Measurements from ENCODE around the gene PPIL6. TPM values are rescaled to one million over a fixed set of nuclear protein-coding genes. Genes with fewer than 3 reads are reported as not detected.
"Not testable (repeated sequence)": the region's sequence is repeated elsewhere in the genome, so short reads cannot be mapped to it uniquely, and the experiment has no call there.

Gene PPIL6
- total RNA-seq, 1 experiment from 2014 or later: 0.61 TPM

GRCh38 chr6:109364382-109365078 is 75.9 kb downstream of the PPIL6 start:
- H3K4me1 Mint-ChIP-seq; H3K27ac Mint-ChIP-seq; CTCF ChIA-PET; H3K4me3 Mint-ChIP-seq; ATAC-seq; POLR2A ChIA-PET; H3K27me3 Mint-ChIP-seq (ENCODE audit: low read depth); DNase-seq (ENCODE audit: low spot score): not testable (repeated sequence)
- Mint-ChIP-seq H3K9me3 (peaks cover 21% of the 10 kb centered on the region), H3K36me3 (peaks cover 81% of the 10 kb centered on the region)

- peaks cover 83% of the 10 kb centered on the region for H3K36me3 Mint-ChIP-seq
- TF ChIP-seq AR (CRISPR knock-in tag; IDR thresholded peaks at IDR 0.05) (no peak), NFYB (CRISPR knock-in tag; conservative IDR thresholded peaks at IDR 0.05; ENCODE audit: low read depth) (no peak), ATF6 (CRISPR knock-in tag; IDR thresholded peaks at IDR 0.05) (no peak), STAT6 (CRISPR knock-in tag; conservative IDR thresholded peaks at IDR 0.05; ENCODE audit: low read depth) (no peak), NR2C2 (CRISPR knock-in tag; IDR thresholded peaks at IDR 0.05) (no peak), MXD4 (CRISPR knock-in tag; IDR thresholded peaks at IDR 0.05; ENCODE audit: borderline replicate concordance) (no peak), GTF2I (CRISPR knock-in tag; conservative IDR thresholded peaks at IDR 0.05) (no peak), ZNF232 (CRISPR knock-in tag; IDR thresholded peaks at IDR 0.05) (no peak), ZNF425 (CRISPR knock-in tag; conservative IDR thresholded peaks at IDR 0.05) (no peak), E2F1 (CRISPR knock-in tag; IDR thresholded peaks at IDR 0.05) (no peak), CBFB (CRISPR knock-in tag; IDR thresholded peaks at IDR 0.05; ENCODE audit: low read depth) (no peak), E2F5 (CRISPR knock-in tag; IDR thresholded peaks at IDR 0.05) (no peak)
- ChIA-PET POLR2A (no interaction called here), CTCF (no interaction called here)
- ATAC-seq (no peak), DNase-seq (ENCODE audit: low spot score) (no peak)
- H3K4me1 Mint-ChIP-seq: no peaks in the 10 kb centered on the region
- no peaks in the 10 kb centered on the region for H3K27me3 Mint-ChIP-seq (ENCODE audit: low read depth)
- H3K4me3 Mint-ChIP-seq: no peak overlapping the region
- H3K27ac Mint-ChIP-seq: no peak overlapping the region
- H3K9me3 Mint-ChIP-seq: peaks cover 21% of the 10 kb centered on the region
Observed at GRCh38 chr6:109363753-109364152, 76.7 kb downstream of the PPIL6 start.
